ENCODE data around the gene TCF4.
A peak's percentile ranks its signal among the peaks of the same experiment; 100 is the strongest.

TCF4 gene

DNA sequence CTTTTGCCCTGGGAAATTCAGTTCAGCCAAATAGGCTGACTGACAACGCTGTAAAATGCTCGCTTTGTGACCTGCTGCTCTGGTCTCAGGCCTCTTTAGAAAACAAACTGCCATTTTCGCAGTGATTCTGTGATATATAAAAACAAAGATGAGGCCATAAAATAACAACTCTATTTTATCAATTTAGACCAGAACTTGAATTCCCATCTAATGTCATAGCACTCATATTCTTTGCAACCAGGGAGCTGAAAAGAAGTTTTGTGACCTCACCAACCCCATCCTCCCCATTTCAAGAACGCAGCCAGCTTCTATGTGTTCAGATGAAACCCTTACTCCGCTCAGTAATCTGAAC, 40.3 kb downstream of the TCF4 start:
- no peak for DNase-seq (ENCODE audit: low read depth in 2 of 3, low spot score in 1 of 3)

DNA sequence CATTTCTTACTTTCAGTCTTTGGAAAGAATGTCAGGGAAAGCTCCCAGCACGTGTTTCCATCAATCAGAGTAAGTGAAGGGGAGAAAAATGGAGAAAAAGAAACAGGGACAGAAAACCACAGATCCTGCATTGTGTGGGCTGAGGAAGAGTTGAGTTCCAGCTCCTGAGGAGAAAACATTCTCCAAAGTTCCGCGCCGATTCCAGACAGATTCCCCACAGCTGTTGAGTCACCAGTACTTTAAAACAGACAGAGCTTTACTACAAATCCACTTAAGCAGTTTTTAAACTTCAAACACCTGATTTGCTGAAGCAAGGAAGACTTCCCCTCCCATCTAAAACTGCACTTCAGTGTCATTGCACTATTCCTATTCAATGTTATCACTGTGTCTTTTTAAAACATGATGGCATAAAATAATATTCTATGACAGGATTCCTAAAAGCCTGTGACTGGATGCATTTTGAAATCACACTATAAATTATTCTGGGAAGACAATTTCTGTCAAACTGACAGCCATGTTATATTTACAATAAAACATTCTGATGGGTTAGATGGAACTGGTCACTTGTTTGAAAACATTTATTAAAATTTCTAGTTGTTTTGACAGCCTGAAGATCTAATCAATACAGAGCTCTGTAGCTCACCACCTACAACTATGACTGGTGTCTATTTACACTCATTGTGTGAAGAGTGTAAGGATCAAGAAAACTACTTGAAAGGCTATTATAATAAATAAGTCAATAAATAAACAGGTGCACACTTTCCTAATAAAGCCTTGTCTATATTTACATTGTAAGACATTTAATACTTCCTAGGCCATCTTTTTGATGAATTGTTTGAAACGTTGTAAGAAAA, 40.9 kb downstream of the TCF4 start:
- DNase-seq (ENCODE audit: low read depth in 2 of 3, low spot score in 1 of 3): no peak

DNA sequence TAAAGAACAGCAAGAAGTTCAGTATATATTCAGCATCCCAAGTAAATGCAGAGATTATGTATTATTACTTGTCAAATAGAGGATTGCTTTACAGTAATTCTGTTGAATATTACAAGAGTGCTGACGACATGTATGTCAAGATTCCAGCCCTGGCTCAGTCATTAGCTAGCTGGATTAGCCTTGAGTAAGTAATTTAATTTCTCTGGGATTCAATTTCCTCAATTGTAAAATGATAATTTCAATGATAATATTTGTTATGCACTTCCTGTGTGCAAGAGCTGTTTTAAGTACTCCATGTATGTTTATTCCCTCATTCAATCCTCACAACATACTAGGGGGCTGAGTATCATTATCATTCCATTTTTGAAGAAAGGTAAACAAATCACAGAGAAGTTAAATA, 44.0 kb downstream of the TCF4 start:
- no peak for DNase-seq (ENCODE audit: low read depth in 2 of 3, low spot score in 1 of 3)

DNA sequence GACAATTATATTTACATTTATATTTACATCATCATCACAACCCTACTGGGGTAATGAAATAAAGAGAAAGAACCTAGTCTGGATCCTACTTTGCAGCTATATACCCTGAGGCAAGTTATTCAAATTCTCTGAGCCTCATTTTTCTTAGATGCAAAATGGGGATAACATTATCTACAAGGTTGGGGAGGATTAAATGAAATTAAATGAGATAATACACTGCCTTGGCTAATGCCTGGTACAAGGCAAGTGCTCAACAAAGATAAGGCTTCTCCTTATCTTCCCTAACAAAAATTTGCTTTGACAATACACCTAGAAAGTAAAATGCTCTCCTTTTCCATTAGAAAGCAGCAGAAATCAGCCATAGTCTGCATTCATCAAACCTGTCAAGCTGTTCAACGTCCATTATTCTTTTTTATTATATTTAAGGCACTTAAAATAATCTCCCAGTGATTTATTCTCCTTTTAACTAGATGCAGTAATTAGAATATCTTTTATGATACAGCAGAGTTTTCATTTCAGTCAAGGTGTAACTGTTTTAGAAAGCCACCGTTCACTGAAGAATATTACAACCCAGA, 44.8 kb downstream of the TCF4 start:
- no peak for DNase-seq (ENCODE audit: low read depth in 2 of 3, low spot score in 1 of 3)

DNA sequence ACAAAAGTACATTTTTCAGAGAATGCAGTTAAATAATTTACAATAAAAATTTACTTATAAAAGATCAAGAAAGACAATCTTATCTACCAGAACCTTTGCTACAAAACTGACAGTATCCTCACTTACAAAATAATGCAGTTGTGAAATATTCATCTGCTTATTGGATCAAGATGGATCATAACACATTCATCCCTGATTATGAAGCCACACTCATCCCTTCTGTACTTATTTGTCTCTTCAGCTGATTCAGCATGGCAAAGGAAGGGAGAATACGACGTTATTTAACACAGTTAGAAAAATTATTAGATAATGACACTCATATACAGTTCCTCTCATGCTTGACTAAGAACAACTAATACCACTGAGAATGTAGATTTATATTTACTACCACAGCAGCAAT, 46.4 kb downstream of the TCF4 start:
- DNase-seq (ENCODE audit: low read depth in 2 of 3, low spot score in 1 of 3): no peak

DNA sequence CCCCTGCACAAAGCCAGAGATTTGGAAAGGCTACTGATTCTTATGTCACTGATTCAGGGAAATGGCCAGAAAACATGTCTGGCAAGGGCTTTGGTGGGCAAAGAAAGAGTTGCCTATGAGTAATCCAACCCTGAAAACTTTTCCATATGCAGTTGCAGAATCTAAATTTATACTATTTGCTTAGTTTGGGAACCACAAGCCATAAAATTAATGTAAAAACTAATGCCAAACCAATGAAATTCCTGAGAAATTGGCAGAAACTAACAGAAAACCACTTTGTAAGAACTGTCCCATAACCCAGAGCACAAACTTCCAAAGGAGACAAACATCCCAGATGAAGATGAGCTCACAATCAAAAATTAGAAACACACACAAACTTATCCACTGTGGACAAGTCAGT, 48.8 kb downstream of the TCF4 start:
- DNase-seq (ENCODE audit: low read depth in 2 of 3, low spot score in 1 of 3): no peak

DNA sequence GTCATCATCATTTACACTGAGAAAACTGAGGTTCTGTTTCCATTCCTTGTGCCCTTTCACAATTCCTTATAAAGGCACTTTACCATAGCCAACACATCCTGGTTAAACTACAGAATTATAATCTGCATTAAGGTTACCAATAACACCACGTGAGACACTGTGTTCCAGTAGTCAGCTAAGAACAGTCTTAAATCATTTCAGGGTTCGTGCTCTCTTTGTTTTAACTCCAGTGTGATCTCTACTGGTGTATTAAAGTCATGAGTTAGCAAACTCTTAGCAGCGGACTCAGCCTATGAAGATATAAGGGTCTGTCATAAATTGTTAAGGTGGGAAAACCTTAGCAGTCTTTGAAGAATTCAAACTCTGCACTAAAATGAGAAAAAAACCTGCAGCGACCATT, 53.0 kb downstream of the TCF4 start:
- DNase-seq (ENCODE audit: low read depth in 2 of 3, low spot score in 1 of 3): no peak

DNA sequence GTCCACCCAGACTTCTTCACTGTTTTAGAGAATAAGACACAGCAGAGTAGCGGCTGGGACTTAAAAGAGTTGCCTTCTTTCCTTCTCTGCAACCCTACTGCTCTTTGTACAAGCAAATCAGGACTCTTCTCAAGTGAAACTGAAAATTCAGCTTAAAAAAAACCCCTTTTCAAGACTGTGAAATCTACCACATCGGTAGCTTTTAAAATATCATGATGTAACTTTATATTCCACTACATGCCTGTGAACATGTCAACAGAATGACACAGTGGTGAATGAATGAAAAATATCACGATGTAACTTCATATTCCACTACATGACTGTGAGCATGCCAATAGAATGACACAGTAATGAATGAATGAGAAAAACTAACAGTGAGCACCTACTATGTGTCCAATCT, 53.4 kb downstream of the TCF4 start:
- DNase-seq (ENCODE audit: low read depth in 2 of 3, low spot score in 1 of 3): no peak

DNA sequence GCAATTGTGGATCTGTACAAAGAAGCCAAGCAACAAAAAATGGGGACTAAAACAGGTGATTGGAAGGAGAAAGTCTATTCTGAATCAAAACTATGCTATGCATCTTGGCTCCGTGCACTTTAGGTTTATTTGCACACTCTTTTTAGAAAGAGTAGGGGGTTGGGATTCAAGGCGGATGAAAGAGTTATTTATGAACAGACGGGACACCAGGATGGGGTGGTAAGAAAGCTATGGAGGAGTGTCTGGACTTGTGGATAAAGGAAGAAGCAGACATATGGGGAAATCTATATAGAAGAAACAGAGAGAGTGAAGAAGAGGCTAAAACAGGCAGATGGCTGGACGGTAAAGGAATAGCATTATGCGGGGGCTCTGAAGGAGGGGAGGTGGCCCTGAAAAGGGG, 57.8 kb downstream of the TCF4 start:
- no peak for DNase-seq (ENCODE audit: low read depth in 2 of 3, low spot score in 1 of 3)

DNA sequence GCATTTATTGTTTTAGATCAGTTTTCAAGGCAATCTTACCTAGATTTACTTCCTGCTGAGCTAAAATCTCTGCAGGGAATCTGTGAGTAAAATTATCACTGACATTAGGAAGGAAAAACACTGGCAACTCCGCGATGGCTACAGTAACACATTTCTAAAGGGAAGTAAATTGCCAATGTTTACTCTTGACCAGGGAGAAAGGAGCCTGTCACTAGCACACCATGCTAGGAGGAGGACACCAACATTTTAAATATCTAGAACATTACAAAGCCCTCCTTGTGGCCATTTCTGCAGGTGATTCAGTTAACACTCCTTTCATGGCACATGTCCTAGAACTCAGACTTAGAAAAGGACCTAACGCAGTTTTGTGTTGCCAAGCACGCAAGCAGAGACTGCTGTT, 58.4 kb downstream of the TCF4 start:
- DNase-seq (ENCODE audit: low read depth in 2 of 3, low spot score in 1 of 3): no peak

DNA sequence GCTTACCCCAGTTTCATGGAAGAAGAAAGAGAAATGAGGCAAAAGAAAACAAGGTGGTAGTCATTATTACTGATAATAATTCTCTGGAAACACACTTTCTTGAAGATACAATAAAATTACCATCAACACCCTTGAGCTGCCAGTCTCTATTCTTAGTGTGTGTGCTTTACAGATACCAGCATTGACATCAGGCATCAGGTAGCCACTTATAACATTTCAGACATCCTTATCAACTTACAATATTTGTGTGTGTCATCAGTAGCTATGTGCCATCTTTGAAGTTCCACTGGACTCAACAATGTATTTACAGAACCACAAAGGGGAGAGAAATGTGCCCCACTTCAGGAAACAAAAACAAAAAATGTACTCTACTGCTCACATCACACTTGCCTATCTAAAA, 62.1 kb downstream of the TCF4 start:
- no peak for DNase-seq (ENCODE audit: low read depth in 2 of 3, low spot score in 1 of 3)

DNA sequence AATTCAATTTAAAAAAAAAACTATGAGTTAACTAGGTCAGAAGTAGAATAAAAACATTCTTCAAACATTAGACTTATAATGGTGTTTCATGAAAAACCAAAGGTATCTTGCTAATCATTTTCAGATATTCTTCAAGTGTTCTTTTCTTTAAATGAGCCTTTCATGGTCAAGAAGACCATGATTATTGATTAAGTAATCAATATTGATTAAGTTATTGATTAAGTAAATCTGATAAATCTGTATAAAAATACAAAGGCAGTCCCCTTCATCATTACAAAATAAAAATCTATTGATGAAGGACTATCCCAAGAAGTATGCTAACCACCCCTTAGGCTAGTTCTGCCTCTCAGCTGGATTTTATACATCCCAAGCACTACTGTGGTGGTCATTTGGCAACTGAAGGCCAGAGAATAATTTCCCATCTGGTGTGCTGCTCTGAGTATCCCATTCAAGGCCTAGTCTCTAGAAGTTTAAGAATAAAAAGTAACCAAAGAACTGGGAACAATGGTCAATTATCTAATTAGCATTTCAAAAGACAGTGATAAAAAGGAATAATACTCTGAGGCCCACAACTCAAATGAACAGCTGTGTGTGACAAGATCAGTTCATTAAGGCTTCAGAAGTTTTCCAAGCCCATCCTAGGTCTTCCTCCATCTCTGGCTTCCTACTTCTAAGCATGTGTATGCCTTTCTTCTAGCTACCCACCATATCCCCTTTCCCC, 63.5 kb downstream of the TCF4 start:
- no peak for DNase-seq (ENCODE audit: low read depth in 2 of 3, low spot score in 1 of 3)

DNA sequence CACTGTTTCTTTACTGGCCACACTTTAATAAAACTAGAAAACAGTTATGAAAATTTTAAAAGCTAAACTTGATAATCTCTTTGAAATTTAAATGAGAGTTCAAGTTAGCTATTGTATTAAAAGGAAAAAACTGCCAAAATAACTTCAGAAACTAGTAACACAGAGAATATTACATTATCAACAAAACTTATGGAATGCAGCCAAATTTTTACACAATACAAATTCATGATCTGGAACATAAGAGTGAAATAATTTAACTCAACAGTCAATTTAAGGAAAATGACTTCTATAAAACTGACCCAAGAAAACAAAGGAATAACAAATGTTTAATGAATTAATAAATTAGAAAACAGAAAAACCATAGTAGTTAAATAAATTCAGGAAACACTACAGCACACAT, 65.0 kb downstream of the TCF4 start:
- DNase-seq (ENCODE audit: low read depth in 2 of 3, low spot score in 1 of 3): no peak

DNA sequence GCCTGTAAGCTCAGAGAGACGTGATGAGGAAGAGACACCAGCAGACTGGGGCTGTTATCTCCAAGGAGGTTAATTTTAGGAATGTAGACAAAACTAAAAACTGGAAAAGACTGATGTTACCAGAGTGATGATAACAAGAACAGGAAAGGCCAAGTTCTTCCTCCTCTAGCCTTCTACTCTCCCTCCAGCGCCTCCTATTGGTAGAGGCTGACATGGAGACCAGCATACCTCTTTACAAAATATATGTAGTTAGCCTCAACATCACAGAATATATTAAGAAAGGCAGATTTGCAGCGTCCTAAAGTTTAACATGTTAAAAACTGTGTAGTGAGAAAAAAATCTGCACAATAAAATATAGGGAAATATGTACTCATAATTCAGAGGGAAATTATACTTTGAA, 66.0 kb downstream of the TCF4 start:
- DNase-seq (ENCODE audit: low read depth in 2 of 3, low spot score in 1 of 3): peak in 2 of 3 donors; percentile 6 to 16

DNA sequence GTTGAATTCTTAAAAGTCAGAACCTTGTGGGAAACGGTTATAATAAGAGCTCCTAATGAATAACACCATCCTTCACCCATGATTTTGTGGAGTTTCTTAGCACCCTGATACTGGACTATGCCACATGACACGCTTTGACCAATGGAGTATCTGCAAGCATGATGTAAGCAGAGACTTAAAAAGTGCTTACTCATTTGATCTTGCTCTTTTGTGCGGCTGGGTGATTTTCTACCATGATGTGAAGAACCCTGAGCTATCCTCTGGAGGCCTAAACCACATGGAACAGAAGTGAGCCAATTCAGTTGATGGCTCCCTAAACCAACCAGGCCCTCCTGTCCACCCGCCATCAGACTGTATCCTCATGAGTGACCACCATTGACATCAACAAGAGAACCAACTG, 70.9 kb downstream of the TCF4 start:
- no peak for DNase-seq (ENCODE audit: low read depth in 2 of 3, low spot score in 1 of 3)

DNA sequence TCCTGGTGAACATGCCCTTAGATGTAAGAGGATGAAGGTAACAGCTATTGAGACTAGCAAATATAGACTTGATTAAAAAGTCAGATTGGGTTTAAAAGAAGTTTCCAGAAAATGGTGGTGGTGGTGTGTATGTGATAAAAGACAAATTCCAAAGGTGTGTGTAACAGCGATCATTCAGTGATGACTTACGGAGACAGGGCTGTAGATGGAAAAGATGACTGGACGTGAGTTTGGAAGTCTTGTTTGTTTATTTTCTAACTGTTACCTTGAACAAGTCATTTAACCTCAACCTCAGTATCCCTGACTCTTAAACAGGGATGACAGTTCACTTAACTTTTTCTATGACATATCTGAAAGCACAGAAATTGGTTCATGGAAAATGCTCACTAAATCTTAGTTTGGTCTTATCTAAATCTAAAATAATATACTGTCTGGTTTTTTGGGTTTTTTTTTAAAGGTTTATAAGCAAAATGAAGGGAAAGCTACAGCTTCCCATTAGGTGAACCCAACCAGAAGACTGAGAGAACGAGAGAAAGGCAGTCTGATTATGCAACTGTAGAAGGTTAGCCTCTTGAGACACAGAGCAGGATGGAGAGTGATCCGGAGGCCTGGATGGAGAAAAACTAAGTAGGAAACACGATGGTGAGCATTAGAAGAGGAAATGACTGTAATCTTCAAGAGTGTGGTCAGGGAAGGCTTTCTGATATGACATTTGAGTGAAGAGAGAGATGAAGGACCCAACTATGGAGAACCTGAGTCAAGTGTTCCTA, 71.9 kb downstream of the TCF4 start:
- DNase-seq (ENCODE audit: low read depth in 2 of 3, low spot score in 1 of 3): no peak

DNA sequence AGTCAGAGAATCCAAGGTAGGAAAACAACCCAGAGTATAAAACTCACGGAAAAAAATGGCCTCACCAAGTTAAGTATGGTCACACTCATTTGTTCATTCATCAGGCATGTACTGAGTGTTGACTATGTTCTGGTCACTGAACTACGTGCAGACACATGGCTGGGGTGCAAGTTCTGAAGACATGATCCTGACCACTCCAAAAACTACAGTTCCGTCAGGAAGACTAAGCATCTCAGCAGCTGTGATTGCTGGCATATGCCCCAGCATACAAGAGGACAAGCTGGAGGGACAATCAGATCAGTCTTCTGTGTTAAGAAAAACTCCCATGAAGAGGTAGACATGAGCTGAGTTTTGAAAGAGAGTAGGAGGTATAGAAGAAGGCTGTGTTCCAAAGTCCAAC, 72.8 kb downstream of the TCF4 start:
- no peak for DNase-seq (ENCODE audit: low read depth in 2 of 3, low spot score in 1 of 3)

DNA sequence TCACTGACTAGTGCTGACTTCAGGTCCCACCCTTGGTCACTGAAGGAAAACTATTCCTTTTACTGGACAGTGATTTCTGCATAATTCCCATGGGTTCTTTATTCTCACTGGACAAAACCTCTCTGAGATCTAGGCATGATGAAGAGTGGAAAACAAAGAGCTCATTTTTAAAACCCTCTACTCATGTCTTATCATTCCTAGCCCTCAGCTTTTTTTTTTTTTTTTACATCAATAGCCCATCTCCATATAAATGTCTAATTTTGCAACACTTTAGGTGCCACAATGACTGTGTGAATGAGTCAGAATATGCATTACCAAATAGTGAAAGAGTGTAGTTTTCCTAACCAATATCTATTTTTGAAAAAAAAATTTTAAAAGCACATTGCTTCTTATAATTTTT, 74.8 kb downstream of the TCF4 start:
- no peak for DNase-seq (ENCODE audit: low read depth in 2 of 3, low spot score in 1 of 3)

DNA sequence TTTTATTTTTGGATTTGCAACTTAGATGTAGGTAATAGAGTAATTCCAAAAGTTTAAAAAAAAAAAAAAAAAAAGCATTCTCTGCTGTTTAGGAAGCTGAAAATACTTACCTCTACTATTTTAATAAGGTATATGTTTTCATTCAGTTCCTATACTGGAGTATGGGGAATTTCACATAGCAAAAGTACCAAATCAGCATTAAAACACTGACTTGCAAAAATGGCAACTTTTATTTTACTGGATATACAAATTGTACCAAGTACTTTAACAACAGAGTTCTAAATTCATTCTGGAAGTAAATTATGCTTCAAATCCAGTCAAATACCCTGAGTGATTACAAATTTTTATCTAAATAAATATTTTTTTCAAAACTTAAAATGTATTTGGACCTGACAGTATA, 76.7 kb downstream of the TCF4 start:
- DNase-seq (ENCODE audit: low read depth in 2 of 3, low spot score in 1 of 3): no peak

DNA sequence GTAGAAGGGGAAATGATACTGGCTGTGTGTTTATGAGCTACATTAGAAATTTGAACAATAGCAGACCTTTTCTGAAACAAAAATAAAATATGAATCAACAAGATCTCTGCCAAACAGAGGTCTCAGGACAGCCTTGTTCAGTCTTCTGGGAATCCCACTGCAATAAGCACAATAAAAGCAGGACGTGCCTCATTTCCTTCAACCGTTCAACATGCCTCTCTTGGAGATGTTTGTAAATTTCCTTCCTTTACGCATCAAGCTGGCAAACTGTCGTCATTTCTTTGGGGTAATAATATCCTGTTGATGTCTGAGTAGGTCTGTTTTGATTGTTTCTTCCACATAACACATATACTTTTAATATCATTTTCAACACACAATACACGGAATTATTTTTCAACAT, 77.2 kb downstream of the TCF4 start:
- no peak for DNase-seq (ENCODE audit: low read depth in 2 of 3, low spot score in 1 of 3)

DNA sequence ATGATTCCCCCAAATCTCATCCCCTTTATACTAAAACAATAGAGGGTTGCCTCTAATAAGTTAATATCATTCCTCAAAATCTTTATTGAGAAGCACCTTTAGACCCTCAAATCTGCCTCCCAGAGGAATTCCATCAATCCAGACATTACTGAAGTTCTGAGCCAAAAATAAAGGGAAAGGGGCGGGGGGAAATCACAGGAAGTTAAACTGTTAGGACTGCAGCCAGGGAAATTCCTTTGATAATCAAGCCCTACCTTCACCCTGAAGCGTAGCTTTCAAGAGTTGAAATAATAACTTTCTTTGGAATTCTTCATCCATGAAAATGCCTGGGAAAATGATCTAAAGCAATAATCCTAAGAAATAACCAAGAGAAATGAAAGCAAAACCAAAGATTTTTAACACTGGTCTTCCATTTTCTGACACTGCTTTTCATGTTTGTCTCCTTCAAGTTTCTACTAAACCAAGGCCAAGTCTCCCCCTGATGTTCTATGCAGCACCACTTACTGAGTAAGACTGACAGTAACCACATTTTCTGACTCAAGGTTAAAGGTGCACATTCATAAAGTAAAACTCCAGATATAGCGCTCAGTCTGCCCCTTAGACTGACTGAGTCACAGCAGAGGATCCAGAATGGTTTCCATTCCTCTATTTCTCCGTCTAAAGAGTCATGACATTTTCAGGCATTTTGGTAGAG, 78.2 kb downstream of the TCF4 start:
- no peak for DNase-seq (ENCODE audit: low read depth in 2 of 3, low spot score in 1 of 3)

Data from stimulated activated CD4-positive, alpha-beta T cell treated with anti-CD3 and anti-CD28 coated beads, Interleukin-12 subunit alpha, Interleukin-12 subunit beta, amount 100 ng/mL, for 48 hours (primary cell).